Adrenal gland (tissue), 12 donors: ENCODE results near the gene GGT6. TPM values are rescaled to one million over a fixed set of nuclear protein-coding genes. Genes with fewer than 3 reads are reported as not detected.
A peak's percentile ranks its signal among the peaks of the same experiment; 100 is the strongest.
"Not testable (repeated sequence)": the region's sequence is repeated elsewhere in the genome, so short reads cannot be mapped to it uniquely, and the experiment has no call there.

Source experiments
- DNase-seq, 7 donors: peaks; one replicate each; pipeline ENCODE4 v3.0.0-alpha.2; 2019 to 2020
- H3K27ac ChIP-seq, 5 donors: fragments of 200-600 bp; sonication (generic) in 4 of 5; 1 replicate in 3 of 5; 2 replicates in 2 of 5; pipeline versions ENCODE4 v1.5.1 to v1.8.0; 2016 to 2020; ENCODE audit warnings: mild to moderate bottlenecking in 1 of 5
- H3K27me3 ChIP-seq: fragments of 200-600 bp; 2 replicates; pipeline ENCODE4 v1.8.0; 2021
- H3K36me3 ChIP-seq, 2 donors: fragments of 200-600 bp; replicated peaks in 1 of 2; 1 replicate in 1 of 2; 2 replicates in 1 of 2; pipeline versions ENCODE4 v1.5.1 to v1.8.0; 2018 to 2022
- H3K4me1 ChIP-seq, 2 donors: fragments of 200-600 bp; replicated peaks in 1 of 2; 1 replicate in 1 of 2; 2 replicates in 1 of 2; pipeline versions ENCODE4 v1.5.1 to v1.8.0; 2018 to 2021
- H3K4me3 ChIP-seq, 4 donors: fragments of 200-600 bp; sonication (generic) in 3 of 4; one replicate each; pipeline ENCODE4 v1.5.1; 2016 to 2018
- H3K9me3 ChIP-seq, 3 donors: fragments of 200-600 bp; sonication (generic) in 1 of 3; replicated peaks in 1 of 3; 1 replicate in 2 of 3; 2 replicates in 1 of 3; pipeline versions ENCODE4 v1.5.1 to v1.8.0; 2016 to 2021
- CTCF ChIP-seq, 6 experiments: fragments of 450-650 bp in 4 of 6; fragments of 200-600 bp in 2 of 6; sonication (generic) in 1 of 6; IDR thresholded peaks; 1 replicate in 5 of 6; 2 replicates in 1 of 6; pipeline versions ENCODE4 v1.5.1 to v1.8.0; 2016 to 2021; ENCODE audit warnings: antibody characterized with exemption in 6 of 6, mild to moderate bottlenecking in 2 of 6, moderate library complexity in 1 of 6
- POLR2A ChIP-seq, 2 donors: fragments of 450-650 bp; IDR thresholded peaks; one replicate each; pipeline ENCODE4 v1.6.1; 2017; ENCODE audit warnings: antibody characterized with exemption in 2 of 2, mild to moderate bottlenecking in 2 of 2, moderate library complexity in 1 of 2
- WGBS, 4 donors: extraction: QIAGEN DNeasy Blood & Tissue Kit in 2 of 4; methylation state at CpG; one replicate each; pipeline versions ENCODE4 v1.1.5 to v1.1.7; 2013 to 2017; 5-methylcytosine and 5-hydroxymethylcytosine counted together
- intact Hi-C, 2 donors: fragments of 100-400 bp; cut with DNase I; formaldehyde crosslinking; loops; one replicate each; pipeline versions ENCODE4 v1.14.1 to v1.15.0; 2022 to 2023
- polyA plus RNA-seq, 3 donors: library from polyadenylated mRNA; stranded (reverse); fragments of 200-250 nt in 2 of 3; fragments of 350-450 nt in 1 of 3; fragmentation: Illumina TruSeq in 1 of 3; extraction: RNeasy Lipid Tissue Mini Kit (QIAGEN cat#74804) in 1 of 3; gene quantifications; one replicate each; pipeline ENCODE4 v1.2.3, GENCODE V29; 2013 to 2014
- total RNA-seq, 9 donors: library from RNA; depleted of rRNA in 4 of 9; stranded (reverse); fragments of >200 nt in 4 of 9; fragments of 120-200 nt in 1 of 9; fragmentation: NEBNext Ultra II Directional in 1 of 9; extraction: Animal tissue kit (Norgen Biotek cat#: 25700) in 1 of 9; gene quantifications; one replicate each; pipeline versions ENCODE4 v1.1.0 to v1.2.4, GENCODE V29; 2013 to 2023
- donor health status: healthy with polysubstance abuse.
- donor health status: Bipolar disorder and iron deficiency.
- donor health status: DM: yes; HTN: yes; CAD: no.
- donor health status: DM: no; HTN: no; CAD: no.
- donor health status: DM: no; HTN: no; CAD: no.
- donor health status: DM: yes; HTN: yes; CAD: no.

The GGT6 gene
- total and polyA plus RNA-seq, 12 donors = 0.06 to 4.2 (median 0.88) TPM

DNA sequence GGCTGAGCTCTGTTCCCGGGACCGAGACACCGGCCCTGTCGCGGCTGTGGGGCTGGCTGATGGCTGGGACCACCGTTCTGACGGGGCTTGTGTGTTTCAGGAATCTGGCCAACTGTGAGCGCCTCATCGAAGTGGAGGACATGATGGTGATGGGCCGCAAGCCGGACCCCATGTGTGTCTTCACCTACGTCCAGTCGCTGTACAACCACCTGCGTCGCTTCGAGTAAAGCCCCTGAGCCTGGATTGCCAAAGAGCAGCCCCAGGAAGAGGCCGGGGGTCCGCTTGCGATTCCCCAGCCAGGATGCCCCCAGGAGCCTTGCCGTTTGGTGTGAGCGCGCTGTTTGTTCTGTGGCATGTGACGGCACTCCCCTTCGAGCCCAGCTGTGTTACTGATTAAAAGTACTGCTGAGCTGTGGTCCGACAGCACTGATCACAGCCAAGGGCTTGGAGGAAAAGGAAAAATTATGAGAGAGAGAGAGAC, 46.9 kb upstream of the GGT6 start:
- no peak overlapping the region for H3K4me3 ChIP-seq
- peak in 1 of 7 donors; percentile 14 for DNase-seq
- TF ChIP-seq POLR2A (IDR thresholded peaks at IDR 0.05) (no peak), CTCF (IDR thresholded peaks at IDR 0.05) (no peak)
- 66 to 79% (median 70%) methylated on average over 19 to 25 of the region's 25 CpGs for WGBS, 4 donors
- no peaks in the 10 kb centered on the region for H3K9me3 ChIP-seq
- H3K27me3 ChIP-seq = no peaks in the 10 kb centered on the region
- H3K27ac ChIP-seq = peak overlapping the region in 2 of 5 donors; percentile 53 to 60
- H3K4me1 ChIP-seq = peaks cover 17 to 32% of the 10 kb centered on the region in 2 donors
- H3K36me3 ChIP-seq = no peaks in the 10 kb centered on the region
- intact Hi-C loops = no loop called here

- DNase-seq = peak in 6 of 7 donors; percentile 32 to 74 (median 41)
- intact Hi-C loops = no loop called here
- 68 to 82% (median 69%) methylated on average over 6 to 12 of the region's 12 CpGs for WGBS, 4 donors
- TF ChIP-seq POLR2A (IDR thresholded peaks at IDR 0.05) = no peak
- no peak for TF ChIP-seq CTCF (IDR thresholded peaks at IDR 0.05)
- Histone ChIP-seq H3K4me3 (no peak overlapping the region), H3K27me3 (no peaks in the 10 kb centered on the region), H3K4me1 (peaks cover 17 to 32% of the 10 kb centered on the region in 2 donors), H3K27ac (peak overlapping the region in 1 of 5 donors; percentile 12), H3K36me3 (no peaks in the 10 kb centered on the region), H3K9me3 (no peaks in the 10 kb centered on the region)
Measured at GRCh38 chr17:4605826-4606225, 45.4 kb upstream of the GGT6 start.

DNA sequence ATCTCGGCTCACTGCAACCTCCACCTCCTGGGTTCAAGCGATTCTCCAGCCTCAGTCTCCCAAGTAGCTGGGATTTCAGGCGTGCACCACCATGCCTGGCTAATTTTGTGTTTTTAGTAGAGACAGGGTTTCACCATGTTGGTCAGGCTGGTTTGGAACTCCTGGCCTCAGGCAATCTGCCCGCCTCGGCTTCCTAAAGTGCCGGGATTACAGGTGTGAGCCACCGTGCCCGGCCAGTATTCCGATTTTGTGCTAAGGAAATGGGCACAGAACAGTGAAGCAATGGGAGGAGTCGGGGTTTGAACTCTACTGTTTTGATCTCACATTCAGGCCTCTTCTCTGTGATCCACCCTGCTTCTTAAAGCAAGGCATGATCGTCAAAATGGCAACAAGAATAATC, 44.4 kb upstream of the GGT6 start:
- Histone ChIP-seq H3K4me1 (peaks cover 17 to 33% of the 10 kb centered on the region in 2 donors), H3K27ac (peak overlapping the region in 3 of 5 donors; percentile 57 to 75 (median 62))
- H3K4me3 ChIP-seq, H3K9me3 ChIP-seq, H3K27me3 ChIP-seq, H3K36me3 ChIP-seq, intact Hi-C loops, DNase-seq: not testable (repeated sequence)
- WGBS, 4 donors = 66 to 83% (median 74%) methylated on average over 11 of the region's 11 CpGs

GRCh38 chr17:4604111-4604644, 43.8 kb upstream of the GGT6 start:
- peak; percentile 77 to 93 (median 87) for DNase-seq
- Histone ChIP-seq H3K27me3 (no peaks in the 10 kb centered on the region), H3K27ac (peak overlapping the region in 3 of 5 donors; percentile 57 to 75 (median 62)), H3K9me3 (no peaks in the 10 kb centered on the region), H3K36me3 (no peaks in the 10 kb centered on the region), H3K4me1 (peaks cover 17 to 38% of the 10 kb centered on the region in 2 donors), H3K4me3 (no peak overlapping the region)
- TF ChIP-seq POLR2A (IDR thresholded peaks at IDR 0.05) (peak in 1 of 2 donors; percentile 24), CTCF (IDR thresholded peaks at IDR 0.05) (no peak)
- WGBS, 4 donors = 38 to 52% (median 43%) methylated on average over 11 to 18 of the region's 18 CpGs
- intact Hi-C loops = no loop called here

DNA sequence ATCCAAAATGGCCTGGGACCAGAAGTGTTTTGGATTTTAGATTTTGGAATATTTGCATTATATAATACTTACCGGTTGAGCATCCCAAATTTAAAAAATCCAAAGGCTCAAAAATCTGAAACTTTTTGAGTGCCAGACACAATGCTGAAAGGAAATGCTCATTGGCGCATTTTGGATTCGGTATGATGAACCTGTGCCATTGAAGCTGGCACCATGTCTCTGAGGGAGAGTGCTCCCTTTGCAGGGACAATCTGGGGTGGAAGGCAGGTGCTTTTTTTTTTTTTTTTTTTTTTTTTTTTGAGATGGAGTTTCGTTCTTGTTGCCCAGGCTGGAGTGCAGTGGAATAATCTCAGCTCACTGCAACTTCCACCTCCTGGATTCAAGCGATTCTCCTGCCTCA, 41.7 kb upstream of the GGT6 start:
- H3K4me1 ChIP-seq = peaks cover 11 to 24% of the 10 kb centered on the region in 2 donors
- H3K27me3 ChIP-seq = no peaks in the 10 kb centered on the region
- H3K36me3 ChIP-seq = no peaks in the 10 kb centered on the region
- no peak overlapping the region for H3K27ac ChIP-seq
- intact Hi-C loops = no loop called here
- WGBS, 4 donors = 84 to 92% (median 87%) methylated on average over 5 of the region's 5 CpGs
- no peak overlapping the region for H3K4me3 ChIP-seq
- TF ChIP-seq POLR2A (IDR thresholded peaks at IDR 0.05) (no peak), CTCF (IDR thresholded peaks at IDR 0.05) (no peak)
- no peak for DNase-seq
- H3K9me3 ChIP-seq = no peaks in the 10 kb centered on the region
